ENCODE results near the gene DPH1.
A peak's percentile ranks its signal among the peaks of the same experiment; 100 is the strongest.

The DPH1 gene

DNA sequence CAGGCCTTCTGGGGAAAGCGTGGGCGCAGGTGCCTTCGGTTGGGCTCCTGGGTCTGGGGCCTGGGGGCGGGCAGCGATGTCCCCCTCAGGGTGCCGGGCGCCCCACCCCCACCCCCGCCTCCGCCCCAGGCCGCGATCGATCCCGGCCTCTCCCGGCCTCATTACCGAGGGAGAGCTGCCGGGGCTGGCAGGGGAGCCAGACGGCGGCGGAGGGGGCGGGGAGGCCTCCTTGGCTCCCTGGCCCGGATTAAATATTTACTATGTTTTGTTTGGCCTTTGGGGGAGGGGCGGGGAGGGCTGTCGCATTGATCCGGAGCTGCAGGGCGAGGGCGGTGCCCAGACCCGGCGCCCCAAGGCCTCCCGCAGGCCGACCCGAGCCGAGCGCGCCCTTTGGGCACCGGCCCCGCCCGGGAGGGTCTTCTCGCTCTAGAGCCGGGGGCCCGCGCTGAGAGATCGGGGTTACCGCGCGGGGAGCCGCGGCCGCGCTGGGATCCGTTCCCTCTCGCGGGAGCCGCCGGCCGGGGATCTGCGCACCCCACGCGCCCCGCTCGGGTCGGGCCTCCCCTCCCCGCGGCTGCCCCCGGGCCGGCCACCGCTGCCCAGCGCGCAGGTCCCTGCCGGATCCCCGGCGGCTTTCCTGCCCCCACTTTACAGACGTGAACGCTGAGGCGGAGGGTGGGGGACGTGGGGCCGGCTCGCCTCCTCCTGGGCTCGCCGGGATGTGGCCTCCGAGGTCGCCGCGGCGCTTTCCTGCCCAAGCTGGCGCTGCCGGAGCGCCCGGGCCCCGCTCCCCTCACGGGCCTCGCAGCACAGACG is 31.8 kb upstream of the DPH1 start:
- DNase-seq (ENCODE audit: low read depth, low spot score): no peak
- peaks cover 34% of the 10 kb centered on the region for H3K4me1 ChIP-seq (ENCODE audit: insufficient read depth, insufficient read length)
- no peaks in the 10 kb centered on the region for H3K9me3 ChIP-seq (ENCODE audit: insufficient read depth, low read length)
- peak overlapping the region; percentile 80 for H3K9ac ChIP-seq (ENCODE audit: insufficient read length, low read depth)
- peak overlapping the region; percentile 45 for H3K4me3 ChIP-seq (ENCODE audit: insufficient read length, low read depth)
- TF ChIP-seq YY1 (IDR thresholded peaks at IDR 0.05; ENCODE audit: insufficient read depth, insufficient read length) (no peak), ZNF274 (IDR thresholded peaks at IDR 0.05; ENCODE audit: low read depth, low read length) (no peak), SUZ12 (IDR thresholded peaks at IDR 0.05; ENCODE audit: extremely low read depth, insufficient read depth, insufficient read length) (no peak)
- no peaks in the 10 kb centered on the region for H3K36me3 ChIP-seq (ENCODE audit: insufficient read depth, insufficient read length, low read length)
- no peaks in the 10 kb centered on the region for H3K27me3 ChIP-seq (ENCODE audit: insufficient read depth, insufficient read length)

DNA sequence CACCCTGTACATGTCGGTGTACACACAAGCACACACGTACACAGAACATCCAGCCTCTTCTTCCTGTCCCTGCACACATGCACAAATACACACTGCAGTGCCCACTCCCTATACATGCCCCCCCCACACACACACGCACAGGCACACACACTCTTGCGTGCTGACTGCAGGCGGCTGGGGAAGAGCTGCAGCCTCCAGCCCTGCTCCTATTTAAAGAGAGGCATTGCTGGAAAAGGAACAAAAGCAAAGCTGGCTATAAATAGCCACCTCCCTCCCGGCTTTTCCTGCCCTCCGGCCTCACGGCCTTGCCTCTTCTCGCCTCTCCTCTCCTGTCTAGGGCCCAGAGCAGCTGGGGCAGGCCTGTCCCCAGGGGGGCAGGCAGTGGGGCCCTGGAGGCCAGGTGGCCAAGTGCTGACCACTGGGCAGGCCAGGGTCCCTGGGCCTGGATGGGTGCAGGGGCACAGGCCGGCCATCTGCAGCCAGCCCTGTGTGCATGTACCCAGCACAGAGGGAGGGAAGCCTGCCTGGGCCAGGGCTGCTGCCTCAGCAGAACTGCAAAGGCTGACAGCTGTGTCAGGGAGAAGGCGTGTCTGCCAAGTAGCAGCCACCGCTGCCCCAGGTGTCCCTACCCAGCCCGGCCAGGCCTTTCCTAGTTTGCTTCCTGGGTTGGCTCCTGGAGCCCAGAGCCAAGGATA is 30.2 kb upstream of the DPH1 start:
- no peaks in the 10 kb centered on the region for H3K27me3 ChIP-seq (ENCODE audit: insufficient read depth, insufficient read length)
- TF ChIP-seq YY1 (IDR thresholded peaks at IDR 0.05; ENCODE audit: insufficient read depth, insufficient read length): no peak
- TF ChIP-seq ZNF274 (IDR thresholded peaks at IDR 0.05; ENCODE audit: low read depth, low read length): no peak
- no peak for TF ChIP-seq SUZ12 (IDR thresholded peaks at IDR 0.05; ENCODE audit: extremely low read depth, insufficient read depth, insufficient read length)
- no peak for DNase-seq (ENCODE audit: low read depth, low spot score)
- no peaks in the 10 kb centered on the region for H3K9me3 ChIP-seq (ENCODE audit: insufficient read depth, low read length)
- H3K4me3 ChIP-seq (ENCODE audit: insufficient read length, low read depth): no peak overlapping the region
- H3K9ac ChIP-seq (ENCODE audit: insufficient read length, low read depth): peak overlapping the region; percentile 34
- peaks cover 38% of the 10 kb centered on the region for H3K4me1 ChIP-seq (ENCODE audit: insufficient read depth, insufficient read length)
- H3K36me3 ChIP-seq (ENCODE audit: insufficient read depth, insufficient read length, low read length): no peaks in the 10 kb centered on the region

DNA sequence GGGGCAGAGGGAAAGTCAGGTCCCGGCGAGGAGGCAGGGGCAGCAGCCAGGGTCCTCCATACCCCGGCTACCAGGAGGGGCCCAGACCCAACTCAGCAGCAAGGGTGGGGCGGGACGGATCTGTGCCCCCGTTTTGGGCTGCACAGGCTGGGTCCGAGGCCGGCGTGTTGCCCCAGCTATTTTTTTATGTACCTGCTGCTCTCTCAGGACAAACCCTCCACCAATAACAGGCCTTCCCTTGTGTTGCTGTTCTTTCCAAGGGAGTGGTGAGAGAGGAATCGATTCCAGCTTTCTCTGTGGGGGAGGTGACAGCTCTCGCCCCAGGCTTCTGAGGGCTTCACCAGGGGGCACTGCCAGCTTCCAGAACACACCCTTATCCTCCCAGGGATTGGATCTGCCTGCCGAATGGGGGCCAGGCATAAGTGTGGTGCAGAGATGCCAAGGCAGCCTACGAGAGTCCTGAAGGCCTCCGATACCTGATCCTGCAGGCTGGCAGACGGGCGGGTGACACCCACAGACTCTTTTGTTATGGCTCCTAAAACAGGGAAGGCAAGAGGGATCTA is 27.1 kb upstream of the DPH1 start:
- Histone ChIP-seq H3K9me3 (ENCODE audit: insufficient read depth, low read length) (no peaks in the 10 kb centered on the region), H3K9ac (ENCODE audit: insufficient read length, low read depth) (peak overlapping the region; percentile 26), H3K27me3 (ENCODE audit: insufficient read depth, insufficient read length) (no peaks in the 10 kb centered on the region), H3K4me3 (ENCODE audit: insufficient read length, low read depth) (no peak overlapping the region), H3K4me1 (ENCODE audit: insufficient read depth, insufficient read length) (peaks cover 24% of the 10 kb centered on the region), H3K36me3 (ENCODE audit: insufficient read depth, insufficient read length, low read length) (no peaks in the 10 kb centered on the region)
- no peak for DNase-seq (ENCODE audit: low read depth, low spot score)
- no peak for TF ChIP-seq SUZ12 (IDR thresholded peaks at IDR 0.05; ENCODE audit: extremely low read depth, insufficient read depth, insufficient read length)
- no peak for TF ChIP-seq ZNF274 (IDR thresholded peaks at IDR 0.05; ENCODE audit: low read depth, low read length)
- no peak for TF ChIP-seq YY1 (IDR thresholded peaks at IDR 0.05; ENCODE audit: insufficient read depth, insufficient read length)

DNA sequence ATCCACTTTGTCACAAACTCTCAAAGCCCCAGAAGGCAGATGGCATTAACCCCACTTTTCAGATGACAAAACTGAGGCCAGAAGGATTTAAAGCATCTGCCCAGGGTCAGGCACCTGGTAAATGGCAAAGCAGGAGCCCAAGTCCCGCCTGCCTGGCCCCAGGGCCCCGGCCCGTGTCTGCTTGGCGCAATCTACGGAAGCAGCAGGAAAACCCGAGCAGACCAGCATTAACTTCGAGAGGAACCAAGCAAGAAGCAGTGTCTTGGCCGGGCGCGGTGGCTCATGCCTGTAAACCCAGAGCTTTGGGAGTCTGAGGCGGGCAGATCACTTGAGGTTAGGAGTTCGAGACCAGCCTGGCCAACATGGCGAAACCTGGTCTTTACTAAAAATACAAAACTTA is 26.4 kb upstream of the DPH1 start:
- Histone ChIP-seq H3K27me3 (ENCODE audit: insufficient read depth, insufficient read length) (no peaks in the 10 kb centered on the region), H3K4me3 (ENCODE audit: insufficient read length, low read depth) (no peak overlapping the region), H3K36me3 (ENCODE audit: insufficient read depth, insufficient read length, low read length) (no peaks in the 10 kb centered on the region), H3K9ac (ENCODE audit: insufficient read length, low read depth) (no peak overlapping the region), H3K4me1 (ENCODE audit: insufficient read depth, insufficient read length) (peaks cover 24% of the 10 kb centered on the region), H3K9me3 (ENCODE audit: insufficient read depth, low read length) (no peaks in the 10 kb centered on the region)
- DNase-seq (ENCODE audit: low read depth, low spot score): no peak
- no peak for TF ChIP-seq ZNF274 (IDR thresholded peaks at IDR 0.05; ENCODE audit: low read depth, low read length)
- TF ChIP-seq YY1 (IDR thresholded peaks at IDR 0.05; ENCODE audit: insufficient read depth, insufficient read length): no peak
- no peak for TF ChIP-seq SUZ12 (IDR thresholded peaks at IDR 0.05; ENCODE audit: extremely low read depth, insufficient read depth, insufficient read length)

DNA sequence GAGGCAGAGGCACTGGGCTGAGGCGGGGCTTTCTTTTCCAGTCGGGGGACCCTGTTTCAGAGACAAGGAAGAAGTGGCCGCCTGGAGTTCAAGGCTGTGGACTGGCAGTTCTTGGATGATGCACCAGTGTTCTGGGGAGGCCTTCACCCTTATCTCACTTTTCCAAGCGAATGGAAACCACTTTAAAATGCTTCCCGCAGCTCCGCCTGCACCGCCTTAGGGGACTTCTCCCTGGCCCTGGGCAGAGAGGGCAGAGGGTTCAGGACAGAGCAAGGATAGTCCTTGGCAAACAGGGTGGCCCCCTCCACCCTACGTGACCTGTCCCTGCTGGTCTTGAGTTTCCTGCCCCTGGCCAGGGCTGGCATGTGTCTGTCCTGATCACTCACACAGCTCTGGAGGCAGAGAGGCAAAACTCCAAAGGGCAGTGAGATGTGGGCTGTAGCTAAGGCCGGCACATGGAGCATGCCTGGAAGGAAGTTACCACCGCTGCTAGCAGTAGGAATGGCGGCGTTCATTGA is 25.5 kb upstream of the DPH1 start:
- H3K4me1 ChIP-seq (ENCODE audit: insufficient read depth, insufficient read length): peaks cover 21% of the 10 kb centered on the region
- TF ChIP-seq YY1 (IDR thresholded peaks at IDR 0.05; ENCODE audit: insufficient read depth, insufficient read length) (no peak), SUZ12 (IDR thresholded peaks at IDR 0.05; ENCODE audit: extremely low read depth, insufficient read depth, insufficient read length) (no peak), ZNF274 (IDR thresholded peaks at IDR 0.05; ENCODE audit: low read depth, low read length) (no peak)
- no peaks in the 10 kb centered on the region for H3K27me3 ChIP-seq (ENCODE audit: insufficient read depth, insufficient read length)
- H3K9me3 ChIP-seq (ENCODE audit: insufficient read depth, low read length): no peaks in the 10 kb centered on the region
- no peaks in the 10 kb centered on the region for H3K36me3 ChIP-seq (ENCODE audit: insufficient read depth, insufficient read length, low read length)
- H3K9ac ChIP-seq (ENCODE audit: insufficient read length, low read depth): peak overlapping the region; percentile 24
- H3K4me3 ChIP-seq (ENCODE audit: insufficient read length, low read depth): no peak overlapping the region
- DNase-seq (ENCODE audit: low read depth, low spot score): no peak

DNA sequence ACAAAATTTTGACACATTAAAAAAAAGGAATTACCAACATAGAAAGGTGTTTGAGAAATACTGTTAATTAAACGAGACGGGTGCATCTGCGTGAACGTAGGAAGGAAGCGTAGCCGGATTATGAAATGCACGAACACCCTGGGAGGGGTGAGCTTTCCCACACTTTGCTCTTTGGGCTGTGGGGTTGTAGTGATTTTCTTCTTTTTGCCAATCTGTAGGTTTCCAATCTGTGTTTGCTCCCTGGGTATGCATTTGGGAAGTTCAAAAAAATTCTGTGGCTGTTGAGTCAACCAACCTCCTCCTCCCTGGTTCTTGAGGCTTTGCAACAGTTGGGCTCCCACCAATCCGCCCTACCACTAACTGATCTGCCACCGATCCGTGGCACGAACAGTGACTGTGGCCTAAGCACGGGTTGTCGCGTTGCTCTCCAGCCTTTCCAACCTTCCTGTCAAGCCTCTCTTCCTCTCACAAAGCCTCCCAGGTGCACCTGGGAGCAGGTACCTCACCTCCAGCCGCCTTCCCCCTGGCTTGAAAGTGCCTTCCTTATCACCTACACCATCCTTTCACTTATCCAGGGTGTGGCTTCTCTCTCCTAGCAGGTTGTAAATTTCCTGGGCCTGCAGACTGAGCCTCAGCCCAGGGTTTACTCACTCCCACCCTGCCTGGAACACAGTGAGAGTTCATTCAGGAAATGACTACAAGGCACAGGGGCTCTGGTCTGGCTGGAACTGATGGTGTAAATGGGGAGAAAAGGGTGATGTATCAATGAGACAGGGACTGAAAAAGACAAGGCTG is 21.4 kb upstream of the DPH1 start:
- DNase-seq (ENCODE audit: low read depth, low spot score): no peak
- no peaks in the 10 kb centered on the region for H3K27me3 ChIP-seq (ENCODE audit: insufficient read depth, insufficient read length)
- H3K36me3 ChIP-seq (ENCODE audit: insufficient read depth, insufficient read length, low read length): no peaks in the 10 kb centered on the region
- TF ChIP-seq YY1 (IDR thresholded peaks at IDR 0.05; ENCODE audit: insufficient read depth, insufficient read length): no peak
- no peak for TF ChIP-seq SUZ12 (IDR thresholded peaks at IDR 0.05; ENCODE audit: extremely low read depth, insufficient read depth, insufficient read length)
- TF ChIP-seq ZNF274 (IDR thresholded peaks at IDR 0.05; ENCODE audit: low read depth, low read length): no peak
- peaks cover under 1% of the 10 kb centered on the region; the same call in 1 of the 2 replicates for H3K9me3 ChIP-seq (ENCODE audit: insufficient read depth, low read length)
- H3K4me3 ChIP-seq (ENCODE audit: insufficient read length, low read depth): no peak overlapping the region
- peaks cover 14% of the 10 kb centered on the region for H3K4me1 ChIP-seq (ENCODE audit: insufficient read depth, insufficient read length)
- no peak overlapping the region for H3K9ac ChIP-seq (ENCODE audit: insufficient read length, low read depth)
